ENCODE data around the gene ARMC12.
"Not testable (repeated sequence)": the region's sequence is repeated elsewhere in the genome, so short reads cannot be mapped to it uniquely, and the experiment has no call there.

ARMC12 gene, protein sequence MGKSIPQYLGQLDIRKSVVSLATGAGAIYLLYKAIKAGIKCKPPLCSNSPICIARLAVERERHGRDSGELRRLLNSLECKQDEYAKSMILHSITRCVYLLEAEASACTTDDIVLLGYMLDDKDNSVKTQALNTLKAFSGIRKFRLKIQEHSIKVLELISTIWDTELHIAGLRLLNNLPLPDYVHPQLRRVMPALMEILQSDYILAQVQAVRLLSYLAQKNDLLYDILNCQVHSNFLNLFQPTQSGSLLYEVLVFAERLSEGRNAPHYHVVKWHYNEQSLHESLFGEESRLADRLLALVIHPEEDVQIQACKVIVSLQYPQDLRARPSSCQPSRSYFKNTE

DNA sequence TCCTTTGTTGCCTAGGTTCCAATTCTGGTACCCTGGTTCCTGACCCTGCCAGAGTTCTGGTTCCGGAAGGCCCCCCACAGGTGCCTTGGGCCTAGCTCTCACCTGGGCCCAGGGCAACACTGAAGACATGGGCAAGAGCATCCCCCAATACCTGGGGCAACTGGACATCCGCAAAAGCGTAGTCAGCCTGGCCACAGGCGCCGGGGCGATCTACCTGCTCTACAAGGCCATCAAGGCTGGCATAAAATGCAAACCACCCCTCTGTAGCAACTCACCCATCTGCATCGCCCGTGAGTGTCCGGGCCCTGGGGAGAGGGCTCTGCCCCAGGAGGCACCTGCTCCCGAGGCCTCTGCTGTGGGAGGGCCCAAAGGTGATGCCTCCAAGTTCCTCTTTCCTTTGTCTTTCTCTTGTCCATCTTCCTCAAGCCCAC lies at the start of gene ARMC12:
Gene ARMC12, plus strand, starts transcription at position 51 of the 431 bp plus-strand sequence. Its CDS starts 77 bp downstream, at position 128.
- TF ChIP-seq, protein P1, sequence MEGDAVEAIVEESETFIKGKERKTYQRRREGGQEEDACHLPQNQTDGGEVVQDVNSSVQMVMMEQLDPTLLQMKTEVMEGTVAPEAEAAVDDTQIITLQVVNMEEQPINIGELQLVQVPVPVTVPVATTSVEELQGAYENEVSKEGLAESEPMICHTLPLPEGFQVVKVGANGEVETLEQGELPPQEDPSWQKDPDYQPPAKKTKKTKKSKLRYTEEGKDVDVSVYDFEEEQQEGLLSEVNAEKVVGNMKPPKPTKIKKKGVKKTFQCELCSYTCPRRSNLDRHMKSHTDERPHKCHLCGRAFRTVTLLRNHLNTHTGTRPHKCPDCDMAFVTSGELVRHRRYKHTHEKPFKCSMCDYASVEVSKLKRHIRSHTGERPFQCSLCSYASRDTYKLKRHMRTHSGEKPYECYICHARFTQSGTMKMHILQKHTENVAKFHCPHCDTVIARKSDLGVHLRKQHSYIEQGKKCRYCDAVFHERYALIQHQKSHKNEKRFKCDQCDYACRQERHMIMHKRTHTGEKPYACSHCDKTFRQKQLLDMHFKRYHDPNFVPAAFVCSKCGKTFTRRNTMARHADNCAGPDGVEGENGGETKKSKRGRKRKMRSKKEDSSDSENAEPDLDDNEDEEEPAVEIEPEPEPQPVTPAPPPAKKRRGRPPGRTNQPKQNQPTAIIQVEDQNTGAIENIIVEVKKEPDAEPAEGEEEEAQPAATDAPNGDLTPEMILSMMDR (conservative IDR thresholded peaks at IDR 0.05; ENCODE audit: low read length) = no peak
- no peak within 1 kb of the TSS for H3K4me3 ChIP-seq (ENCODE audit: low read length)
- DNase-seq (ENCODE audit: low read depth) = no peak

DNA sequence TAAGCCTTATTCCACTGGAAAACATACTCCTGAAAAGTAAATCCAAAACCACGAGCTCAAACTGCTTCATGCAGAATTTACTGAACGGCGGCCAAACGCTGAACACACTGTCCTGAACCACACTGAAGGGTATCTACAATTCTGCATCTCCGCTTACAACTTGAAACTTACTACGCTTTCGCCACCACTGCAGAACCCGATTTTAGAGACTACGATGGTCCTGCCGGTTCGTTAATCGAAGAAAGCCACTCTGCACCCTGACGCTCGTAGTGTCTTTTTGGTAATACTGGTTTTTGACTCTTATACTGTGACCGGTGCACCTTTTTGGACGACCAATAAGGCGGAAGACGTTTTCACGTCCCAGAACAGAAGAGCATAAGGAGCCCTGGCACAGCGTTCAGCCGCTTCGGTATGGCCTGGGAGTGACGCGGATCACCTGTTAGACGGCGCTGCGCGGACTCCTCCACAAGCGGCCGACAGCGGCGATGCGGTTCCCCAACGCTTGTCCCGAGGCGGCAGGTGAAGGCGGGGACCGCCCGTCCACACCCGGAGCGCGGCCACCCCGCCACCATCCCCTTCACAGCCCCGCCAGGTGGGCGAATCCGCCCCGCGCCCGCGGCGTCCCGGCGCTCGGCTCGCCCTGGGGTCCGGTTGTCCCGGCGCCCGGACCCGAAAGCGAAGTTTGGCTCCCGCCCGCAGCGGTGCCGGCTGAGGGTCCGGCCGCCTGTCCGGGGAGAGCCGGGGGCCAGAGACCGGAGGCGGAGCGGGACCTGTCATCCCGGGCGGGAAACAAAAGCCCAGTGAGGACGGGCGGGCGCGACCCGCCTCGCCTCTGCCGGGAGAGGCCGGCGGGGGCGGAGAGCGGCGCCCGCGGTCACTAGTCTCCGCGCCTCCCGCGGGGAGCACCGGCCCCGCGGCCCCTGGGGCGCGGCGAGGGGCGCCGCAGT lies 48.9 kb upstream of the ARMC12 start:
- H3K4me3 ChIP-seq (ENCODE audit: low read length) = peak overlapping the region; percentile 76
- TF ChIP-seq, protein P1 (conservative IDR thresholded peaks at IDR 0.05; ENCODE audit: low read length) = no peak
- peak; percentile 33 for DNase-seq (ENCODE audit: low read depth)

DNA sequence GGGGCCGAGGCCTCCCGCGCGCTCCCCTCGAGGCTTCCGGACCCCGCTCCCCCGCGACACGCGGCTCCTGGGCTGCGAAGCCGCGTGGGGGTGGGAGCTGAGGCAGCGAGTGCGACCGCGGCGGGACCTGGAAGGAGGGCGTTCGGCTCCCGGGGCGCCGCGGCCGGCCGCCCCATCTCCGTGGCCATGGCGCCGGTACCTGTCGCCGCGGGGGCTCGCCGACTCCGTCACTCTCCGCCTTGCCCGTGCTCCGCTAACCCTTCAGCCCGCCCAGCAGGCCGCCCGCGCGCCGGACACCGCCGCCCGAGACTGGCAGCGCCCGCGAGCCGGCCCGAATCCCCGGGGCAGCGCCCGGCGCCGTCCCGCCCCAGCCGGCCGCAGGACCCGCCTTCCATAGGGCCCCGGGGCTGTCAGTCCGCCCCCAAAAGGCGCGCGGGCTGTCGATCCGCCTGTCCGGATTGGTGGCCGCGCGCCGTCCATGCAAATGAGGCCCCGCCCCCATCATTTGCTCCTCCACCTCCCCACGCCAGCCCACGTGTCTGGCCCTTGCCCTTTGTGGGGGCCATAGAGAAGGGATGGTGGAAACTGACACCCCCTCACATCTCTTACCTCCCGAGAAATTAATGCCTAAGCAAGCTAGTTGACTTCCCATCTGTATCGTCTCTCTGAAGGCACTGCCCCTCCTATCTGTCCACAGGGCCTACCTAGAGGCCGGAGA lies 48.1 kb upstream of the ARMC12 start, which contains the start of gene FKBP5:
Gene FKBP5, minus strand, starts transcription at position 311 of the 718 bp plus-strand sequence. CDS start 46,091 bp downstream, outside the sequence.
- TF ChIP-seq, protein P1 (conservative IDR thresholded peaks at IDR 0.05; ENCODE audit: low read length) = no peak
- H3K4me3 ChIP-seq (ENCODE audit: low read length) = peak within 1 kb of the TSS; percentile 76
- DNase-seq (ENCODE audit: low read depth) = peak; percentile 87

DNA sequence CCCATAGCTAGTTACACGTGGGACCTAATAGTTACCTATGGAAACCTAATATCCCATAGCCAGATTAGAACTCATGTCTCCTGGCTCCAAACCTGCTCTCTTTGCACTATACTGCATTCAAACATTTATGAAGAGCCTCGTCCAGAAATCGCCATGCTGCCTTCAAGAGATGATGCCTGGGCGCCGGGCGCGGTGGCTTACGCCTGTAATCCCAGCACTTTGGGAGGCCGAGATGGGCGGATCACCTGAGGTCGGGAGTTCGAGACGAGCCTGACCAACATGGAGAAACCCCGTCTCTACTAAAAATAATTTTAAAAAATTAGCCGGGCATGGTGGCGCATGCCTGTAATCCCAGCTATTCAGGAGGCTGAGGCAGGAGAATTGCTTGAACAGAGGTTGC lies 46.8 kb upstream of the ARMC12 start:
- H3K4me3 ChIP-seq (ENCODE audit: low read length); DNase-seq (ENCODE audit: low read depth): not testable (repeated sequence)

DNA sequence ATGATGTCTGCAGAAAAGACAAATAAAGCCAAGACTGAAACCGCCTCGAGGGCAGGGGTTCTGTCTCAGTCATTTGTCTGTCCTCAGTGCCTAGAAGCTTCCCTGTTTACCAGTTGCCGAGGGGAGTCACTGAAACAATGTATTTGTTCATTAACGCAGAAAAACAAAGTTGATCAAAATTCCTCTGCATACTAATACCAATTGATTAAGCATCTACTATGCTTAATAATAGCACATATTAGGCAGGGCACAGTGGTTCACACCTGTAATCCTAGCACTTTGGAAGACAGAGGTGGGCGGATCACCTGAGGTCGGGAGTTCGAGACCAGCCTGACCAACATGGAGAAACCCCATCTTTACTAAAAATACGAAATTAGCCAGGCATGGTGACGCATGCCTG lies 46.3 kb upstream of the ARMC12 start:
- H3K4me3 ChIP-seq (ENCODE audit: low read length) = no peak overlapping the region
- TF ChIP-seq, protein P1 (conservative IDR thresholded peaks at IDR 0.05; ENCODE audit: low read length) = no peak
- DNase-seq (ENCODE audit: low read depth) = no peak

DNA sequence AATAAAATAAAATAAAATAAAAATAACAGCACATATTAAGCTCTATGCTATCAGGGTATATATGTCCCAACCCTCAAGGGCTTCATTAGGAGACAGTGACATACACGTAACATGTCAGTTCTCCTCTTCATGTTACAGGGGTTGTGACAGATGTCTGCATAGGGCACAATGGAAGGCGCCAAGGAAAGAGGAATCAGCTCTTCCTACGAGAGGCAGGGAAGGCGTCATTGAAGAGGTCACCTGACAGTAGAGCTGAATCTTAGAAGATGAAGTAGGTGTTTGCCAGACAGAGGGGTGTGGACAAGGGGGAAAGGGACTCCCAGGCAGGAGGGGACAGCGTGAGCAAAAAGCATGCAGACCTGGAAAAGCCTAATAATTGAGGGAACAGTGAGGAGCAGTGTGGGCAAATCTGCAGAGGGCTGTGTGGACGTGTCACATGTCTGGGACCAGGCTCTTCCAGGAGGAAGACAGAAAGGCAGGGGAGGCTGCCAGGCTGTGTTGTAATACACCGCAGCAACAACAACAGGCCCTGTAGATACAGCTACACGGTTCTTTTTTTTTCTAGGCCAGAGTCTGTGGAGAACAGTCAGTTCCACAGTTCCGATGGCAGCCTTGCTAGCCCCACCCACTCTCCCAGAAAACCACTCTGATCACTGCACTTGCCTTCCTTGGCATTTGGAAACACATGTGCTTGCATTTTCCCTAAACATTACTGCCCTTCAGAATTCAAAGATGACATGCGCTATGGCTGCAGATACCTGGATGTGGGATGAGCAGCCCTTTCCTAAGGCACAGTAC lies 45.6 kb upstream of the ARMC12 start:
- TF ChIP-seq, protein P1 (conservative IDR thresholded peaks at IDR 0.05; ENCODE audit: low read length) = no peak
- peak; percentile 80 for DNase-seq (ENCODE audit: low read depth)

More for the DNA sequence above, 45.6 kb upstream of the ARMC12 start:
- H3K4me3 ChIP-seq (ENCODE audit: low read length) = no peak overlapping the region
